Natural killer cell (primary cell): ENCODE data around the gene DNM1. TPM values are rescaled to one million over a fixed set of nuclear protein-coding genes. Genes with fewer than 3 reads are reported as not detected.
A peak's percentile ranks its signal among the peaks of the same experiment; 100 is the strongest.

Experiments used
- ATAC-seq, 3 donors: fragments of 150-1000 bp in 2 of 3; fragments of 200-7000 bp in 1 of 3; cut with Tn5 transposase; 1 replicate in 1 of 3; 2 replicates in 2 of 3; pipeline ENCODE4 v1.10.0; 2021; ENCODE audit warnings: mild to moderate bottlenecking in 2 of 3, moderate library complexity in 2 of 3
- DNase-seq, 2 donors: peaks; one replicate each; pipeline versions ENCODE4 v3.0.0 to v3.0.0-alpha.2; 2013 to 2021; ENCODE audit warnings: mixed read lengths in 1 of 2
- H3K27ac ChIP-seq: one replicate; pipeline ENCODE4 v1.5.1; 2013; ENCODE audit warnings: mild to moderate bottlenecking, low read length
- H3K27me3 ChIP-seq: one replicate; pipeline ENCODE4 v1.6.1; 2013; ENCODE audit warnings: low read length; ENCODE audit not compliant: control insufficient read depth, insufficient read depth
- H3K36me3 ChIP-seq: one replicate; pipeline ENCODE4 v1.6.1; 2013; ENCODE audit warnings: low read length; ENCODE audit not compliant: control insufficient read depth, insufficient read depth
- H3K4me1 ChIP-seq: one replicate; pipeline ENCODE4 v1.6.1; 2013; ENCODE audit warnings: low read length; ENCODE audit not compliant: control insufficient read depth, insufficient read depth
- H3K4me3 ChIP-seq: one replicate; pipeline ENCODE4 v1.5.1; 2013; ENCODE audit warnings: low read length
- H3K9me3 ChIP-seq: one replicate; pipeline ENCODE4 v1.6.1; 2013; ENCODE audit warnings: low read length; ENCODE audit not compliant: control insufficient read depth, insufficient read depth
- H3K27ac Mint-ChIP-seq, 2 donors: one replicate each; pipeline ENCODE4 v1.8.0; 2022; ENCODE audit warnings: mild to moderate bottlenecking in 2 of 2, mixed read lengths in 2 of 2, moderate library complexity in 1 of 2
- H3K27me3 Mint-ChIP-seq, 2 donors: one replicate each; pipeline ENCODE4 v1.8.0; 2022; ENCODE audit warnings: low read depth in 2 of 2, mixed read lengths in 2 of 2
- H3K36me3 Mint-ChIP-seq: one replicate; pipeline ENCODE4 v1.8.0; 2022; ENCODE audit warnings: mixed read lengths
- H3K4me1 Mint-ChIP-seq, 2 donors: one replicate each; pipeline ENCODE4 v1.8.0; 2022; ENCODE audit warnings: mixed read lengths in 2 of 2
- H3K4me3 Mint-ChIP-seq: one replicate; pipeline ENCODE4 v1.8.0; 2022; ENCODE audit warnings: mild to moderate bottlenecking, moderate library complexity, mixed read lengths
- H3K9me3 Mint-ChIP-seq, 2 donors: one replicate each; pipeline ENCODE4 v1.8.0; 2022; ENCODE audit warnings: mixed read lengths in 2 of 2
- WGBS: methylation state at CpG from one replicate; pipeline ENCODE4 v1.1.7; 2013; ENCODE audit warnings: missing lambda C conversion rate; ENCODE audit not compliant: insufficient coverage; 5-methylcytosine and 5-hydroxymethylcytosine counted together
- intact Hi-C: fragments of 100-400 bp; cut with micrococcal nuclease; formaldehyde crosslinking; loops from one replicate; pipeline ENCODE4 v1.14.2; 2022
- total RNA-seq, 4 donors: library from RNA; stranded (reverse); fragments of 120-200 nt in 1 of 4; gene quantifications; one replicate each; pipeline versions ENCODE4 v1.2.3 to v1.2.4, GENCODE V29; 2013 to 2022
- TF ChIP-seq, protein P1 (sequence below): fragments of 200-600 bp; IDR thresholded peaks from one replicate; pipeline ENCODE4 v1.8.0; 2022; ENCODE audit warnings: antibody characterized with exemption

Gene DNM1
- total RNA-seq, 3 donors from 2014 or later (not counting 1 experiment from before 2014, with no cell fraction given): 1.4 to 8.1 (median 2.6) TPM

DNA sequence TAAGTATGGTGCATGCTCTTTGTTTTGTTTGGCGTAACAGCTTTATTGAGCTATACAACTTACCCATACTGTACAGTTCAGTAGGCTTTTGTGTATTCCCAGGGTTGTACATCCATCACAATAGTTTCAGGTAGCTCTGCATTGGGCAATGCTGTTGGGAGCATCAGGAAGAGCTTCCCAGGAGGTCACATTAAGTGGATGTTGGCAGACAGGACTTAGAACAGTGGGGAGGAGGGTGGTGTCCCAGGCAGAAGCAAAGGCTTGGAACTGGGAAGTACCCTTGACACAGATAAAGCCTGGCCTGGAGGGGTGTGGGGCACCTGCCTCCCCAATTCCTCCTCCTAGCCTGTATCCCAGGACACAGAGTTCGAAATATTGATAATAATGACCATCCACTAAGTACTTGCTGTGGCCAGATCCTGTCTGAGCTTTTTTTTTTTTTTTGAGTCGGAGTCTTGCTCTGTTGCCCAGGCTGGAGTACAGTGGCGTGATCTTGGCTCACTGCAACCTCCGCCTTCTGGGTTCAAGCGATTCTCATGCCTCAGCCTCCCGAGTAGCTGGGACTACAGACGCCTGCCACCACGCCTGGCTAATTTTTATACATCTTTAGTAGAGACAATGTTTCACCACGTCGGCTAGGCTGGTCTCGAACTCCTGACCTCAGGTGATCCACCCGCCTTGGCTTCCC is 41.8 kb upstream of the DNM1 start:
- no peak overlapping the region for H3K4me3 ChIP-seq
- DNase-seq: no peak
- peak overlapping the region in 1 of 2 donors; percentile 18 for H3K27ac Mint-ChIP-seq

DNA sequence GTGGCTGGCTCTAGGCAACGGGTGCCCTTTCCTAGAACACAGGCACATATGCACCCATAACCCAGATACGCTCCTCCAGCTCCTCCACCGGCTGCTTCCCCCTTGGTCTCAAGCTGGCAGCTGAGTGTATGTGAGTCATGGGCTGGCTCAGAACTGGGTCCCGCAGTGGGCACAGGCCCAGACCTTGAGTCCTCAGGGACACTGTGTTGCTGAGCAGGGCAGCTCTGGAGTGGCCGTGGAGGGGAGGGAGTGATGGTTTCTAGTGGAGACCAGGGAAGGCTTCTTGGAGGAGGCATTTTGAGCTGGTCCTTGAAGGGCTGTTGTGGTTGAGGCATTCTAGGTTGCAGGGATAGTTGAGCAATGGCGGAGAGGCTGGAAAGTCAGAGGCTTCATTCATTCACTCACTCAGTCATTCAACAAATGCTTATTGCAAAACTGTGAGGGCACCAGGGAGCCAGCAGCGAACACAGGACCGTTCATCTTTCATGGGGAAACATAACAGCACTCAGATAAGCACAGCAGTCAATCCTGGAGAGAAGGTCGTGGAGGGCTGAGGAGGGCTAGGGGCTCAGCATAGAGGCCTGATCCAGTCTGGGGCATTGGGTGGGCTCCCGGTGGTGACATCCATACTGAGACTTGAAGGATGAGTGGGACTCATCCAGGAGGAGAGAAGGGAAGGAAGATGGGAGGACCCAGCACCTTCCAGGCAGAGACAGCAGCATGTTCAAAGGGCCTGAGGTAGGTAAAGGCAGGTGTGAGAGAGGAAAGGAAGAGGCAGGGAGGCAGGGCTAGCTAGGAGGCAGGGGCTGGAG is 40.8 kb upstream of the DNM1 start:
- no peak overlapping the region for H3K27ac ChIP-seq
- H3K4me3 ChIP-seq: no peak overlapping the region
- Mint-ChIP-seq H3K4me3 (peak overlapping the region; percentile 92), H3K27ac (peak overlapping the region; percentile 48 to 70), H3K4me1 (peaks cover 15 to 22% of the 10 kb centered on the region in 2 donors), H3K9me3 (no peaks in the 10 kb centered on the region), H3K36me3 (no peaks in the 10 kb centered on the region), H3K27me3 (no peaks in the 10 kb centered on the region)
- peaks cover 26% of the 10 kb centered on the region for H3K36me3 ChIP-seq
- WGBS: 95% methylated on average over 10 of the region's 10 CpGs
- no peaks in the 10 kb centered on the region for H3K27me3 ChIP-seq
- no peak for DNase-seq
- intact Hi-C loops: no loop called here
- ATAC-seq: no peak
- no peaks in the 10 kb centered on the region for H3K9me3 ChIP-seq
- H3K4me1 ChIP-seq: peaks cover 19% of the 10 kb centered on the region
- TF ChIP-seq, protein P1, sequence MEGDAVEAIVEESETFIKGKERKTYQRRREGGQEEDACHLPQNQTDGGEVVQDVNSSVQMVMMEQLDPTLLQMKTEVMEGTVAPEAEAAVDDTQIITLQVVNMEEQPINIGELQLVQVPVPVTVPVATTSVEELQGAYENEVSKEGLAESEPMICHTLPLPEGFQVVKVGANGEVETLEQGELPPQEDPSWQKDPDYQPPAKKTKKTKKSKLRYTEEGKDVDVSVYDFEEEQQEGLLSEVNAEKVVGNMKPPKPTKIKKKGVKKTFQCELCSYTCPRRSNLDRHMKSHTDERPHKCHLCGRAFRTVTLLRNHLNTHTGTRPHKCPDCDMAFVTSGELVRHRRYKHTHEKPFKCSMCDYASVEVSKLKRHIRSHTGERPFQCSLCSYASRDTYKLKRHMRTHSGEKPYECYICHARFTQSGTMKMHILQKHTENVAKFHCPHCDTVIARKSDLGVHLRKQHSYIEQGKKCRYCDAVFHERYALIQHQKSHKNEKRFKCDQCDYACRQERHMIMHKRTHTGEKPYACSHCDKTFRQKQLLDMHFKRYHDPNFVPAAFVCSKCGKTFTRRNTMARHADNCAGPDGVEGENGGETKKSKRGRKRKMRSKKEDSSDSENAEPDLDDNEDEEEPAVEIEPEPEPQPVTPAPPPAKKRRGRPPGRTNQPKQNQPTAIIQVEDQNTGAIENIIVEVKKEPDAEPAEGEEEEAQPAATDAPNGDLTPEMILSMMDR: no peak

More for the DNA sequence above, 41.8 kb upstream of the DNM1 start:
- Histone ChIP-seq H3K9me3 (no peaks in the 10 kb centered on the region), H3K27me3 (no peaks in the 10 kb centered on the region), H3K36me3 (peaks cover 16% of the 10 kb centered on the region), H3K4me1 (peaks cover 19% of the 10 kb centered on the region), H3K27ac (no peak overlapping the region)
- no peak for ATAC-seq
- Mint-ChIP-seq H3K36me3 (no peaks in the 10 kb centered on the region), H3K4me1 (peaks cover 15 to 22% of the 10 kb centered on the region in 2 donors), H3K4me3 (peak overlapping the region; percentile 92), H3K9me3 (no peaks in the 10 kb centered on the region), H3K27me3 (no peaks in the 10 kb centered on the region)
- TF ChIP-seq, protein P1: no peak
- intact Hi-C loops: no loop called here
- WGBS: 97% methylated on average over 12 of the region's 13 CpGs

DNA sequence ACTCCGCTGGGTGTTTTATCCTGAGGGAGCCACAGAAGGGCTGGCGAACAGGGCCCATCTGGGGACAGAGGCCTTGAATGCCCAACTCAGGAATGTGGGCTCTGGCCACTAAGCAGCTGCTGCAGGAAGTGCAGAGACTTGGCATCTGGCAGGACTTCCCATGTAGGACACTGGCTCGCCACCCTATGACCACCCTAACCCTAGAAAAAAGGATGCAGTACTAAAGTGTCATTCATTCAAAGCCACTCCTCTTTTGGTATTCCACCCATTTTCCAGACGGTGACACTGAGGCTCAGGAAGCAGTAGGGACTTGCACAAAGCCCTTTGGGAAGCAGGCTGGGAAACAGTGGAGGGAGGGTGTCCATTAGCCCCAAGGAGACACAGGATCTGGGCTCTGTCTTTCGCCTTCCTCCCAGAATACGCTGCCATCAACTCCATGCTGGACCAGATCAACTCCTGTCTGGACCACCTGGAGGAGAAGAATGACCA is 40.1 kb upstream of the DNM1 start:
- no peaks in the 10 kb centered on the region for H3K27me3 ChIP-seq
- no peak overlapping the region for H3K4me3 Mint-ChIP-seq
- DNase-seq (no peak), ATAC-seq (no peak)
- 93% methylated on average over 6 of the region's 6 CpGs for WGBS
- no peaks in the 10 kb centered on the region for H3K9me3 Mint-ChIP-seq
- intact Hi-C loops: no loop called here
- H3K27ac ChIP-seq: no peak overlapping the region
- no peaks in the 10 kb centered on the region for H3K27me3 Mint-ChIP-seq
- TF ChIP-seq, protein P1: no peak
- peaks cover 15 to 22% of the 10 kb centered on the region in 2 donors for H3K4me1 Mint-ChIP-seq
- no peaks in the 10 kb centered on the region for H3K9me3 ChIP-seq
- H3K36me3 Mint-ChIP-seq: no peaks in the 10 kb centered on the region
- H3K27ac Mint-ChIP-seq: peak overlapping the region; percentile 48 to 70
- H3K4me1 ChIP-seq: peaks cover 19% of the 10 kb centered on the region
- peaks cover 32% of the 10 kb centered on the region for H3K36me3 ChIP-seq
- H3K4me3 ChIP-seq: no peak overlapping the region
